CD4-positive, alpha-beta T cell treated with Interleukin-17A for 1 hour (primary cell): ENCODE data around the gene HELB.

Source experiments
- DNase-seq: peaks from one replicate; pipeline ENCODE4 v3.0.0-alpha.2; 2020

HELB gene

DNA sequence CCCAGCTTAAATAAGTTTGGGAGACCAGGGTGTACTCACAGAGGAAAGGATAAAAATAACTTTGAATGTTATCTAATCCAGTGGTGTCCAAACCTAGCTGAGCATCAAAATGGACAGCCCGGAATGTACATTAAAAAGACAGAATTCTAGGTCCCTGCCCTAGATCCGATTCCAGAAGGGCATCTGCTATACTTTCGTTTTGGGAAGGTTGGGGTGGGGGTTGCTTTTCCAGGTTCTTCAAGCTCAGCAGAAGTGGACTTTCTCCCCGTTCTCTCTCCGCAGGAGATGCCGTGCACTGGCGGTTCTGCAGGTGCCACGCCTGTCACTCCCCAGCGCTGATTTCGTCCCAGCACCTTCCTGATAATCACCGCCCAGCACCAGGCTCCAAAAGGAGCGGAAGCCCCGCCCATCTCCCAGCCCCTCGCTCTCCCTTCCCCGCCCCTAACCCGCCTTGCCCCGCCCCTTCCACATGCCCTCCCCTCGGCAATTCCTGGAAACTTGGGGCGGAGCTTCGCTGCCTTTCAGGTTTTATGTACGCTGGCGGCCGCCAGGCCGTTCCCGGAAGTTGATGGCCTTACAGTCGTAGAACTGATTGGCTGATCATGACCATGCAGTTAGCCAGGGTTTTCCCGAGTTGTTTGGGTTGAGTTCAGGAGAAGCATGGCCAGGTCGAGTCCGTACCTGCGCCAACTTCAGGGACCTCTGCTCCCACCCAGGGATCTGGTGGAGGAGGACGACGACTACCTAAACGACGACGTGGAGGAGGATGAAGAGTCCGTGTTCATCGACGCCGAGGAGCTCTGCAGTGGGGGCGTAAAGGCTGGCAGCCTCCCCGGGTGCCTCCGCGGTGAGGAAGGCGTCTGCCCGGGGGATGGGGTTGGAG, at the start of gene HELB:
HELB (plus strand) TSS at position 550 of the 883 bp plus-strand sequence; CDS start at position 661, 111 bp downstream.
- DNase-seq, result peak; percentile 97

- no peak for DNase-seq
Measured at GRCh38 chr12:66252771-66253170, 49.5 kb upstream of the HELB start.

DNA sequence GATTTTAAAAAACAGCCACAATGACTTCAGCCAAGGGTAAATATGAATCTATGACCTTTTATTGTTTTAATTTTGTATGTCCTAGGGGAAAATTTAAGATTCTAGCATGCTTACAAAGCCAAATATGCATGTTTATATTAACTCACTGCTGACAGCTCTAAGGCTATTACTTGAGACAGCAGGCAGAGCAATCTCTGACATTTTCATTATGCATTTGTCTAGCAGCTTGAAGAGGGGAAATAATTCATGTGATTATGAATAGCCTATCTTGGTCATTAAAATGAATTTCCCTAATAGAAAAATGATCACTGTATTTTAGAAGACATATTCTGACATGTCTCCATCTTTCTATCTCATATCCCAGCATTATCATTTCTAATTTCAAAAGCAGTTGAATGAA, 46.6 kb upstream of the HELB start:
- no peak for DNase-seq

- no peak for DNase-seq
Measured at GRCh38 chr12:66258011-66258410, 44.3 kb upstream of the HELB start.

DNA sequence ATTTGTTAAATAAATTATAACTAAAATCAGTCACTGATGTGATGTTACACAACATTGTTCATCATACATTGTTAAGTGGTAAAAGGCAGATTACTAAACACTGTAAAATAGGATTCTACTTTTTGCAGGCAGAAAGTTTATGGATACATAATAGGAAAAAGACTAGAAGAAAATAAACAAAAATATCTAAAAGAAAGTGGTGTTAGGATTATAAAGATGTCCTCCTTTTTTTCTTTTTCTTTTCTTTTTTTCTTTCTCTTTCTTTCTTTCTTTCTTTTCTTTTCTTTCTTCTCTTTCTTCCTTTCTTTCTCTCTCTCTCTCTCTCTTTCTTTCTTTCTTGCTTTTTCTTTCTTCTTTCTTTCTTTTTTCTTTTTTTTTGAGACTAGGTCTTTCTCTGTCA, 39.6 kb upstream of the HELB start:
- no peak for DNase-seq

DNA sequence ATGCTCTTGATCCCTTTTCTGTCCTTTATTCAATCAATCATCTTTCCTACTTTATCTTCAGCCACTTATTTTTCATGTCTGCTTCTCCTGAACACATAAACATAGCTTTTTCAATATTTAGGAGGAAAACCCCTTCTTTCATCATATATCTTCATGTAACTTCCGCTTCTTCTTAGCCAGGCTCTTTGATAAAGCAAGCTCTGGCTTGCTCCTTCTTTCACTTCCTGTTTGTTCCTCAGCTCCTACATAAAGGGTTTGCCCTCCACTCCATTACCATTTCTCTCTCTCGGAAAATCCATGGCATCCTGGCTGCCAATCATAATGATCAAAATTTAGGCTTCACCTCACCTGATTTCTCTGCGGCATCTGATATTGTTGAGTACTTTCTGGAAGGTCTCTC, 33.7 kb upstream of the HELB start:
- DNase-seq, result no peak

- no peak for DNase-seq
Measured at GRCh38 chr12:66269142-66269541, 33.2 kb upstream of the HELB start.

- peak; percentile 68 for DNase-seq
Measured at GRCh38 chr12:66269757-66270383, 32.4 kb upstream of the HELB start.

GRCh38 chr12:66270613-66271012, 31.7 kb upstream of the HELB start:
- no peak for DNase-seq

DNA sequence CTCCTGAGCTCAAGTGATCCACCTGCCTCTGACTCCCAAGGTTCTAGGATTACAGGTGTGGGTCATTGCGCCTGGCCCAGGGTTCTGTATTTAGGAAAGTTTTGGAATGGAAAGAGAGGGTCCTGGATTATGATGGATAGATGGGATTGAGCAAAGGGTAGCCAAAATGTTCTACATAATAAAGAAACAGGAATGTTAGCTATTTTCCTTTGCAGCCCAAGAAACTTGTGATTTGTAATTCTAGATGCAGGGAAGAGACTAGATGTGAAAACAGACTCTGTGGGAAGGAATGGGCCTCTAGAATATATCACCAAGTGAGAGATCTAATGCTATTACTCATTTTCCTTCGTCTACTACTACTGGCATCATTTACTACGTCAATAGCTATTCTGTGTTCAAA, 29.6 kb upstream of the HELB start:
- no peak for DNase-seq

- DNase-seq, result no peak
Measured at GRCh38 chr12:66273147-66273546, 29.1 kb upstream of the HELB start.

- no peak for DNase-seq
Measured at GRCh38 chr12:66275040-66275439, 27.3 kb upstream of the HELB start.

GRCh38 chr12:66279123-66279712, 23.1 kb upstream of the HELB start:
- peak; percentile 65 for DNase-seq

DNA sequence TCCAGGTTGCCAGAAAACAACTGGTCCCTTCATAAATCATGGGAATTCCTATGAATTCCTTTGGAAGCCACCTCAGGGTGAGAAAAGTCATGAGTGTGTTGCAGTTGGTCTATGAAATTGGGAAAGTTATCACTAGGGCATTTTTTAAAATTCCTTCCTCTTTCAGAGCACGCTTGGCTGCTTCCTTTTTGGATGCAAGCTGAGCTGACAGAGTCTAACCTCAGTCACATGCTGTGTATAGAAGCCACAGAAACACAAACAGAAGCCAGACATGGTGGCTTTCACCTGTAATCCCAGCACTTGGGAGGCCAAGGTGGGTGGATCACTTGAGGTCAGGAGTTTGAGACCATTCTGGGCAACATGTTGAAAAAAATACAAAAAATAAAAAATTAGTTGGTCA, 21.7 kb upstream of the HELB start:
- DNase-seq, result no peak

- no peak for DNase-seq
Measured at GRCh38 chr12:66282244-66282643, 20.0 kb upstream of the HELB start.

- DNase-seq, result no peak
Measured at GRCh38 chr12:66287275-66287674, 15.0 kb upstream of the HELB start.

DNA sequence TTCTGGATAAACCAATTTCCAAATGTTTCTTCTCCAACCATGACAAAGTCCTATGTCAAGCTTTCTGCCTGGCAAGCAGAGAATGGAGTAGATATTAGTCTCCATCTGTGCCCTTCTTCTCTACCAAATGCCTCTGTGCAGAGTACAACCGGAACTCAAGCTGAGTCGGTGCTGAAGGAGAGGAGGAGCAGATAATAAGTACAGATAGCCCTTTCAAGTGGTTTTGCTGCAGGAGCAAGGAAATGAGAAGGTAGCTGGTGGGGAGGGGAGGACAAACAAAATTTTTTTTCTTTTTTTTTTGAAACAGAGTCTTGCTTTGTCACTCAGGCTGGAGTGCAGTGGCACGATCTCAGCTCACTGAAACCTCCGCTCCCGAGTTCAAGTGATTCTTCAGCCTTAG, 14.2 kb upstream of the HELB start:
- DNase-seq, result peak; percentile 86

DNA sequence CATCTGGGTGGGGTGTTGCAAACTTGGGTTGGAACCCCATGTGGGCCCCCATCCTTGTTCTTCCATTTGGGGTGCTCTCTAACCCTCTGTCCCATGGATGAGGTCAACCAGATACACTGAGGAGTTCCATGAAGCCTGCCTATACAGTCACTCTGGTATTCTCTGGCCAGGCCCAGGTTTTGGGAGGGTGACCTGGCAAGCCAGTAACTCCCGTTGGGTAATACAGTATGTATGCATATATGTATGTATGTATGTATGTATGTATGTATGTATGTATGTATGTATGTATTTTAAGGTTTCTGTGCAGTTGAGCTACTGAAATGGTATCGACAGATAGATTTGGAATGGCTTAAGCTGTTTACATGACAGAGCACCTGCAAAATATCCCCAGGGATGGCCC, 12.8 kb upstream of the HELB start:
- DNase-seq, result no peak

DNA sequence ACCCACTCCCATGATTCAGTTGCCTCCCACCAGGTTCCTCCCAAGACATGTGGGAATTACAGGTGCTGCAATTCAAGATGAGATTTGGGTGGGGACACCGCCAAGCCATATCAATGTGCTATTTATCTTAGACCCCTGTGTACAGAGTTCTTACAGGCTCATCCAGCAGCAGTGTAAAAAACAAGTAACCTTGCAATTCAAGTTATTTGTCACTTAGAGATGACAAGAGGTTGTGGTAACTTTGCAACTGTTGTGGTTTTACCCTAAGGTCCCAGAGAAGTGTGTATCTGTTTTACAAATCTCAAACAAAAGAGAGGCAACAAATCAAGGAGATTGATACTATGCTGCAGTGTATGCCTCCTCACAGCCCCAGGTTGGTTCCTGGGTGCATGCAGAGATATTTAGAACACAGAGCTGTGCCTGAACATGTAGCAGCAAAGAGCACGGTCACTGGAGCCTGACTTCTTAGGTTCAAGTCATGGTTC, 11.5 kb upstream of the HELB start:
- DNase-seq, result peak; percentile 61

- no peak for DNase-seq
Measured at GRCh38 chr12:66296176-66296683, 6.1 kb upstream of the HELB start.

DNA sequence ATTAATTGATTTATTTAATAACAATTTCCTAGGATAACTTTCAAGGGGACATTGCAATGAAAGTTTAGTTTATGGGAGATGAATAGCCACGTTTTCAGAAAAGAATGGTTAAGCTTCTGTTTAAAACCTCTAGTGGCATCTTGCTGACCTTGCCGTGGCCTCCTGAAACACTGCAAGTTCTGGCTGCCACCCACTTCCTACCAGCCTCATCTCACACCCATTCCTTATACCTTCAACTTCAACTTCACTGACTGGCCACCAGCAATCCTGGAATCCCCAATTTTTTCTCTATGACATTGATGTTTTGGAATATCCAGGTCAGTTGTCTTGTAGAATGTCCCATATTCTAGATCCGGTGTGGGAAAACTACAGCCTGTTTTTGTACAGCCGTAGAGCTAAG, 5.2 kb upstream of the HELB start:
- DNase-seq, result no peak

GRCh38 chr12:66297923-66298322, 4.4 kb upstream of the HELB start:
- DNase-seq, result no peak

- no peak for DNase-seq
Measured at GRCh38 chr12:66302827-66303169, 505 bp downstream of the HELB start.

DNA sequence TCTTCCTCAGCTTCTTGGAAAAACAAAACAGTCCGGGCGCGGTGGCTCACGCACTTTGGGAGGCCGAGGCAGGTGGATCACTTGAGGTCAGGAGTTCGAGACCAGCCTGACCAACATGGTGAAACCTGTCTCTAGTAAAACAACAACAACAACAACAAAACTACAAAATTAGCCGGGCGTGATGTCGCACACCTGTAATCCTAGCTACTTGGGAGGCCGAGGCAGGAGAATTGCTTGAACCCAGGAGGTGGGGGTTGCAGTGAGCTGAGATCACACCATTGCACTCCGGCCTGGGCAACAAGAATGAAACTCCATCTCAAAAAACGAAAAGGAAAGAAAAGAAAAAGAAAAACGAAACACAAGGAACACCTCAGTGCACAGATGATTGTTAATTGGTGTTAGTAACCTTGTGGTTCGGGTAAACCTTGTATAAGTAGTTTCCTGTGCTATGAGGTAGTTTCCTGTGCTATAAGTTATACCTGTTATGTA, 1.1 kb downstream of the HELB start:
- DNase-seq, result peak; percentile 75
